Activated T-cell treated with anti-CD3 and anti-CD28 coated beads, Interleukin-2, amount 50 U/mL, for 1 hour (primary cell): ENCODE data around the gene DCDC2.
"Not testable (repeated sequence)": the region's sequence is repeated elsewhere in the genome, so short reads cannot be mapped to it uniquely, and the experiment has no call there.

Source experiments
- DNase-seq: peaks from one replicate; pipeline ENCODE4 v3.0.0-alpha.2; 2020

DCDC2 gene

DNA sequence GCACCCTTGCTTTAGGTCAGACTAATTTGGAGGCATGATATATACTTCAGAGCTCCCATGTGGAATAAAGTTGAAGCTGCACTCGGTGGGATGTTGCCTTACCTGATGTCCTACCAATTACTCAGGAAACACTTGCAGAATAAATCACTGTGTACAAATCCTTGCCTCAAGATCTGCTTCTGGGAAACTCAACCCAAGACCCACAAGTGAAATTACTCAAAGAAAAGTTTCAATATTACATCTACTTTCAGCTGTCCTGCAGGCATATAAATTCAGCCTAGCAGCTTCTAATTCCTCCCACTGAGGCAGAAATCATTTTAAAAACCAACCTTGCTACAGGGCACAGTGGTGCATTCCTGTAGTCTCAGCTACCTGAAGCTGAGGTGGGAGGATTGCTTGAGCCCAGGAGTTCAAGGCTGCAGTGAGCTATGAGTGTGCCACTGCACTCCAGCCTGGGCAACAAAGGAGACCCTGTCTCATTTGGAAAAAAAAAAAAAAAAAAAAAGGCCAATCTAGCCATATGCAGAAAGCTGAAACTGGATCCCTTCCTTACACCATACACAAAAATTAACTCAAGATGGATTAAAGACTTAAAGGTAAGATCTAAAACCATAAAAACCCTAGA is 20.7 kb upstream of the DCDC2 start:
- no peak for DNase-seq

GRCh38 chr6:24376871-24377270 is 19.0 kb upstream of the DCDC2 start:
- no peak for DNase-seq

GRCh38 chr6:24374612-24375011 is 16.8 kb upstream of the DCDC2 start:
- no peak for DNase-seq

- not testable (repeated sequence) for DNase-seq
These were observed 7.3 kb upstream of the DCDC2 start for GRCh38 chr6:24365103-24365633.

DNA sequence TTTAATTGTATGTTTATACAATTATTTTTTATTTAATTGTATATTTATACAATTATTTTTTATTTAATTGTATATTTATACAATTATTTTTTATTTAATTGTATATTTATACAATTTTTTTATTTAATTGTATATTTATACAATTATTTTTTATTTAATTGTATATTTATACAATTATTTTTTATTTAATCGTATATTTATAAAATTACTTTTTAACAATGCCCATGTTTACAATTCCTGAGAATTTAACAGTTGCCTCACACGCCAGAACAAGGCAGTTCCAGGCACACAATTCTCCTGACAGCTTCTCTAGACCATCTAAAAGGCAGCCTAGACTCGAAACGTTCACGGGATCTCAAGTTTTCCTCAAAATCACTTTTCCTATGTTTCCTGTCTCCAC is 4.5 kb upstream of the DCDC2 start:
- DNase-seq: not testable (repeated sequence)

GRCh38 chr6:24359640-24360454 is 2.0 kb upstream of the DCDC2 start:
- DNase-seq: peak; percentile 83

- DNase-seq: no peak
These were observed 461 bp upstream of the DCDC2 start for GRCh38 chr6:24358219-24358821.

GRCh38 chr6:24356310-24356973 is 1.4 kb downstream of the DCDC2 start:
- no peak for DNase-seq

DNA sequence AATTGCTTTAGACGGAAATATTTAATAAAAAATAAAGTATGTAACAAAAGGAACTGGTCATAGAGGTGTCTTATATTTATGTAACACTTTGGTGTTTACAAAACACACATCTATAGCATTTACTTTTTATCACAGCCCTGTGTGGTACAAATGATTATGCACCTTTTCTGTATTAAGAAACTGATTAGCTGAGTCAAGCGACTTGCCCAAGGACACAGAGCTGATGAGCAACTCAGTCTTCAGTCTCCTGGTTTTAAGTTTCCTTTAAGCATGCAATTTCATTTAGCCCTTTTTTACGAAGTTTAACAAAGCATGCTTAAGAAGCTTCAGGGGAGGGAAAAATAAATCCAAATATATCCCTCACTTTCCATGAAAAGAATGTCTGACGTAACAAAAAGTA is 2.5 kb downstream of the DCDC2 start:
- DNase-seq: no peak

DNA sequence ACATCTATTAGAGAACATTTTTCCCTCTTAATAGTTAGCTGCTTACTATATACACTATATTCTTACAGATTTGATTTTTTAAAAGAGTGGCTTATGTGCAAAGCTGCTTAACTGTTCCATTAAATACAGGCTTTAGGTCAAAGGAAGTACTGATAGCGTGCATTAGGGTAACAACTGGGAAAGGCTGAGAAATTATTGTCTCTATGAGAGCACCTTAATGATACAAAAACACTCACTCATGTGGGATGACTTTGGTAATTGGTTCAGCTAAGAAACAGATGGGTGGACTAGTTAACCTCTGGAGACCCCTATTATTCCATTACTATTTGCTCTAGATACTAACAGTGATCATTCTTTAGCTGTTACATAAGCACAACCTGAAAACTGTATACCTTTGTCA is 4.0 kb downstream of the DCDC2 start:
- DNase-seq: no peak

DNA sequence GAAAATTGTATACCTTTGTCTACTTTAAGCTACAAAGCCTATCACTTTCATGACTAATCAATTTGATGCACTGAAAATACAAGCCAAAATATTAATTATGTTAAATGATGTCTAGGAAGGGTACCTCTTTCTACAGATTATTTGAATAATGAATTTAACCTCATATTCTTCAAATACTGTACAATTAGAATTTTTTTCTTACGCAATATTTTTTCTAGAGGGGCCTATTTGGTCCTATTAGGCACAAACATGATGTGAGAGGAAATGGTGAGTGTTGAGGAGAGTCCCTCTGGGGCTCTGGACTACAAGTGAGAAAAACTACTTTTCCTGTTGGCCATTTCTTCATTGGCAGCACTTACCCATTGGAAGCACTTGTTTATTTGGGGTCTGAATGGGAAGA is 5.4 kb downstream of the DCDC2 start:
- no peak for DNase-seq

GRCh38 chr6:24344976-24345375 is 12.9 kb downstream of the DCDC2 start:
- DNase-seq: no peak

GRCh38 chr6:24340998-24341938 is 16.6 kb downstream of the DCDC2 start:
- no peak for DNase-seq

DNA sequence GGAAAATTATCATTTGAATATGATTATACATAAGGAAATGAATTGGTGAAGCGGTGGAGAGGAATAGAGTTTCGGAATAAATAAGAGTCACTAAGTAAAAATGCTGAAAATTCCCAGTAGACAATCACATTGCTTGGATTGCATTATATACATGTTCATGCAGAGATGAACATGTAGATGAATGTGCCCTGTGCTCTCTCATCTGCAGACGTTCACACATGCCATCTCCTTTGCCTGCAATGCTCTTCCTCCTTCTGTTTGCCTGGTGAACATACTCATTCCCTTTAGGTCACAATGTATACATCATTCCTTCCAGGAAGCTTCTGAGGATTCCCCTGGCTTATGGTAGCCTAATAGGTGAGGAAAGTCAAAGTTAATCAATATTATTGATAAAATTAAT is 17.9 kb downstream of the DCDC2 start:
- no peak for DNase-seq

DNA sequence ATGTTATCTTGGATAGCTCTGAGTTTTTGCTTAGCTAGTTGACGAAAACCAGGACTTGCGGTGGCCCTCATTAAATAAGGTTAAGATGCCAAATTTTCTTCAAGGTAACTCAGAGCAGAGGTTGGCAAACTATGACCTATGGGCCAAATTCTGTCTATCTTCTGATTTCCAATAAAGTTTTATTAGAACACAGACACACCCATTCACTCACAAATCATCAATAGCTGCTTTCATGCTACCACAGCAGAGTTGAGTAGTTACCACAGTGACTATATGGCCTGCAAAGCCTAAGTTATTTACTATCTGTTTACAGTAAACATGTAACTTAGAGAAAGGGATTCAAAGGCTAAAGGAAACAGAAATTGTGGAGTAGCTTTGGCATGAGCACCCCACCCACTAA is 23.6 kb downstream of the DCDC2 start:
- DNase-seq: no peak

DNA sequence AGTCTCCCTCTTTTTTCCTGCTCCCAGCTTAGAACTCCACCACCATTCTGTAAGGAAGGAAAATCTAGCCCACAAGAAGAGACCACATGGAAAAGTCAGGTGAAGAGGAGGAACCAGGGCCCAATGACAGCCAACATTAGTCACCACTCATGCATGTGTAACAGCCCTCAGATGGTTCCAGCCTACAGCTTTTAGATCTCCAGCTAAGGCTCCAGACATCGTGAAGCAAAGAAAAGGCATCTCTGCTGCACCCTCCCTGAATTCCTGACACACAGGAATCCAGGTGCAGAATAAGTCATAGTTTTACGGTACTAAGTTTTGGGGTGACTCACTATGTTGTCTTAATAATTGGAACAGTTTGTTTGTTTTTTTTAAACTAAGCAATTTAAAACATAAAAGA is 25.5 kb downstream of the DCDC2 start:
- no peak for DNase-seq

GRCh38 chr6:24330137-24330732 is 27.6 kb downstream of the DCDC2 start:
- no peak for DNase-seq

DNA sequence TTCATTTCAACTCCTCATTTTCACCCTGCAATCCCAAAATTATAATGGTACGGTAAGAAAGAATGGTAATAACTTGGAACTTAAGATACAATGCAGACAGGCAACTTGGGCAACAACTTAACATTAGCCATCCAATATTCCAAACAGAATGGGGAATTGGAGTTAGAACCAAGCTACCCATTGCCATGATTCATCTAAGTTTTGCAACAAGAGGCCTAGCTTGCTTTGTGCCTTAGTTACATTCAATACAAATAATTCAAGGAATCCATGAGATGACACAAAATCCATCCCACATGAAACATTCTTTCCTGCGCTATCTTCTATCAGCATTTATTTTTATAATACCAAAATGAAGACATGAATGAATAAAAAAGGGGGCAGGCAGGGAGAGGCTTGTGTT is 28.4 kb downstream of the DCDC2 start:
- no peak for DNase-seq

GRCh38 chr6:24329022-24329421 is 28.8 kb downstream of the DCDC2 start:
- no peak for DNase-seq

GRCh38 chr6:24327756-24328155 is 30.1 kb downstream of the DCDC2 start:
- DNase-seq: no peak

DNA sequence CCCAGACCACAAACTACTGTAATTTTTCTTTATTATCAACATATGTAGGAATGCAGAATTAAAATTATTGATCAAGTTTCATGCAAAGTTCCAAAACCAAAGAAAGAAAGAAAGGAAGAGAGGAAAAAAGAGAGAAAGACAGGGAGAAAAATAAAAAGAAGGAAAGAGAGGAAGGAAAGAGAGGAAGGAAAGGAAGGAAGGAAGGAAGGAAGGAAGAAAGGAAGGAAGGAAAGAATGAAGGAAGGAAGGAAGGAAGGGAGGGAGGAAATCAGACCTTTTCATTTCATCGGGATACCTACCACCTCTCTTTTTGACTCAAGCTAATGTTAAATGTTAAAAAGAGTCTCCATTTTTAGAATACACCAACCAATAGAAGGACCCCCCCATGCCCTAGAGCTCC is 31.9 kb downstream of the DCDC2 start:
- no peak for DNase-seq

GRCh38 chr6:24324617-24325016 is 33.2 kb downstream of the DCDC2 start:
- no peak for DNase-seq
